Mesangial cell (primary cell): ENCODE data around the gene CTDSP1. TPM values are rescaled to one million over a fixed set of nuclear protein-coding genes. Genes with fewer than 3 reads are reported as not detected.

Source experiments
- total RNA-seq: library from RNA; depleted of rRNA; stranded (reverse); fragments of >200 nt; gene quantifications from 2 replicates; pipeline ENCODE4 v1.2.3, GENCODE V29; 2015

The CTDSP1 gene
- total RNA-seq: 45.6 and 98.8 TPM in 2 replicates

GRCh38 chr2:218399391-218400166 lies at the start of gene CTDSP1:
Gene CTDSP1 (plus strand): TSS chr2:218399868. CDS start chr2:218400091, 223 bp downstream.

GRCh38 chr2:218381916-218382366 lies 17.7 kb upstream of the CTDSP1 start, which contains the start of gene SLC11A1:
Gene SLC11A1 (plus strand): TSS chr2:218382273. CDS start chr2:218382369, 96 bp downstream.

GRCh38 chr2:218418717-218419458 lies 19.2 kb downstream of the CTDSP1 start, which contains the start of gene VIL1:
Gene VIL1 (plus strand): TSS chr2:218419123. CDS start chr2:218423779, 4,656 bp downstream.

Other genes with a start within 250 kb of the CTDSP1 start
- gene CXCR1, start 232.9 kb upstream of the CTDSP1 start, total RNA-seq: not detected in 2 replicates
- 209 and 386 TPM in 2 replicates for gene ARPC2, start 182.7 kb upstream of the CTDSP1 start, total RNA-seq
- gene GPBAR1, start 138.9 kb upstream of the CTDSP1 start, total RNA-seq: 0.13 and 0.16 TPM in 2 replicates
- 87.7 and 88.8 TPM in 2 replicates for gene AAMP, start 129.7 kb upstream of the CTDSP1 start, total RNA-seq
- 49.9 and 87.0 TPM in 2 replicates for gene PNKD, start 129.3 kb upstream of the CTDSP1 start, total RNA-seq
- 138 and 139 TPM in 2 replicates for gene TMBIM1, start 107.4 kb upstream of the CTDSP1 start, total RNA-seq
- not detected in 2 replicates for gene CATIP, start 43.0 kb upstream of the CTDSP1 start, total RNA-seq
- 0.63 TPM in 1 of 2 replicates, not detected in the other for gene SLC11A1, start 17.6 kb upstream of the CTDSP1 start, total RNA-seq
- gene VIL1, start 19.3 kb downstream of the CTDSP1 start, total RNA-seq: not detected in 2 replicates
- gene USP37, start 168.5 kb downstream of the CTDSP1 start, total RNA-seq: 5.1 and 9.1 TPM in 2 replicates
- gene CNOT9, start 169.0 kb downstream of the CTDSP1 start, total RNA-seq: 44.2 and 77.7 TPM in 2 replicates
- 4.2 TPM in 1 of 2 replicates, not detected in the other for gene PLCD4, start 208.0 kb downstream of the CTDSP1 start, total RNA-seq